GM06990 (cell line): Measurements from ENCODE around the gene VCPKMT.

Source experiments
- DNase-seq: peaks from one replicate; pipeline ENCODE4 v3.0.0-alpha.2; 2011; ENCODE audit not compliant: insufficient read length; ENCODE audit errors: extremely low read depth
- H3K27me3 ChIP-seq: replicated peaks from 2 replicates; pipeline ENCODE4 v1.6.0; 2011; ENCODE audit warnings: low read length; ENCODE audit not compliant: control insufficient read depth, insufficient read depth
- H3K36me3 ChIP-seq: 2 replicates; pipeline ENCODE4 v1.5.1; 2011; ENCODE audit warnings: low read length; ENCODE audit not compliant: control insufficient read depth, insufficient read depth
- H3K4me3 ChIP-seq: replicated peaks from 2 replicates; pipeline ENCODE4 v1.5.1; 2011; ENCODE audit warnings: low read depth, mild to moderate bottlenecking, control low read depth, low read length
- TF ChIP-seq, protein P1 (sequence below): IDR thresholded peaks from 2 replicates; pipeline ENCODE4 v1.5.1; 2011; ENCODE audit warnings: low read length, control low read depth, mild to moderate bottlenecking, inconsistent platforms; ENCODE audit not compliant: insufficient read depth, poor library complexity, severe bottlenecking

Gene VCPKMT

GRCh38 chr14:50092006-50092555 lies 24.3 kb downstream of the VCPKMT start:
- TF ChIP-seq, protein P1, sequence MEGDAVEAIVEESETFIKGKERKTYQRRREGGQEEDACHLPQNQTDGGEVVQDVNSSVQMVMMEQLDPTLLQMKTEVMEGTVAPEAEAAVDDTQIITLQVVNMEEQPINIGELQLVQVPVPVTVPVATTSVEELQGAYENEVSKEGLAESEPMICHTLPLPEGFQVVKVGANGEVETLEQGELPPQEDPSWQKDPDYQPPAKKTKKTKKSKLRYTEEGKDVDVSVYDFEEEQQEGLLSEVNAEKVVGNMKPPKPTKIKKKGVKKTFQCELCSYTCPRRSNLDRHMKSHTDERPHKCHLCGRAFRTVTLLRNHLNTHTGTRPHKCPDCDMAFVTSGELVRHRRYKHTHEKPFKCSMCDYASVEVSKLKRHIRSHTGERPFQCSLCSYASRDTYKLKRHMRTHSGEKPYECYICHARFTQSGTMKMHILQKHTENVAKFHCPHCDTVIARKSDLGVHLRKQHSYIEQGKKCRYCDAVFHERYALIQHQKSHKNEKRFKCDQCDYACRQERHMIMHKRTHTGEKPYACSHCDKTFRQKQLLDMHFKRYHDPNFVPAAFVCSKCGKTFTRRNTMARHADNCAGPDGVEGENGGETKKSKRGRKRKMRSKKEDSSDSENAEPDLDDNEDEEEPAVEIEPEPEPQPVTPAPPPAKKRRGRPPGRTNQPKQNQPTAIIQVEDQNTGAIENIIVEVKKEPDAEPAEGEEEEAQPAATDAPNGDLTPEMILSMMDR: no peak
- Histone ChIP-seq H3K36me3 (no peaks in the 10 kb centered on the region; the same call in 1 of the 2 replicates), H3K27me3 (no peaks in the 10 kb centered on the region), H3K4me3 (no peak overlapping the region)
- no peak for DNase-seq

DNA sequence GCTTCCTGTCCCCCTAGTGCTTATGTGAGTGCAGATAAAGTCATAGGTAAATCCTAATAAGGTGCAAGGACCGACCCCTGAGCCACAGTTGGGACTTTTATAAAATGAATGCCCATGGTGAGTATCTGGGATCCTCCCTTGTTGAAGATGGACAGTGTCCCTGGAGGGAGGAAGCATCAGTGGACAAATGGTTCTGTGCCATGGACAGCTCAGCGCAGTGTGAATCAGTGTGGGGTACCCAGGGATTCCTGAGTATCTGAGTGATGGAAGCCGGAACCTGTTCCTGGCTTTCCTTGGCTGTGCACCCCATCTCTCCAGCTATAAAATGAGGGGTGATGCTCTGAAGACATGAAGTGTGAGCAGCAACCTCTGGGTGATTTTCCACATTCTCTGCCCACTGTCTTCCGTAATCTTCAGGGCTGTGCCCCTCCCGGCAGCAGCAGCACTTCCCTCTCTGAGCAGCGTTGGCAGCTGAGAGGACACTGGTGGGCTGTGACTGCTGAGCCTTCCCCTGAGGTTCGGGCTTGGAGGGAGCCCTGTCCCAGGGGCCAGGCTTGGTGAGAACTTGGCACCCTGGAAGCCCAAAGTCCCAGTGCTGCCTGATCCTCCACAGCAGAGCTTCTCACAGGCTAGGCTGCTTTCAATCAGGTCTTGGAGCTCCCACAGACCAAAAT lies 25.0 kb downstream of the VCPKMT start:
- Histone ChIP-seq H3K36me3 (no peaks in the 10 kb centered on the region; the same call in 1 of the 2 replicates), H3K27me3 (no peaks in the 10 kb centered on the region), H3K4me3 (no peak overlapping the region)
- TF ChIP-seq, protein P1: no peak
- DNase-seq: no peak

GRCh38 chr14:50089208-50089607 lies 27.2 kb downstream of the VCPKMT start:
- no peaks in the 10 kb centered on the region; the same call in 1 of the 2 replicates for H3K36me3 ChIP-seq
- TF ChIP-seq, protein P1: no peak
- H3K27me3 ChIP-seq: no peaks in the 10 kb centered on the region
- no peak overlapping the region for H3K4me3 ChIP-seq
- DNase-seq: no peak

DNA sequence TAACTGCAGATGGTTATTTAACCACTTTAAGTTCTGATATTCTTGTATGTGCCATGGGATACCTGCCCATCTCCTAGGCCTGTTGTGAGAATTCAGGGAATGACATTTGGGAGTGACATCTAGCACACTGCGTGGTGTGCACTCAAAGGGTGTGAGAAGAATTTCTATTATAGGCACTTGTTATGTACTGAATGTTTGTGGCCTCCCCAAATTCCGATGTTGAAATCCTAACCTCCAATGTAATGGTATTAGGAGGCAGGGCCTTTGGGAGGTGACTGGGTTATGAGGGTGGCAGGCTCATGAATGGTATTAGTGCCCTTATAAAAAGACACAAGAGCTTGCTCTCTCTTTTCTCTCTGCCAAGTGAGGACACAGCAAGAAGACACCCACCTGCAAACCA lies 27.6 kb downstream of the VCPKMT start:
- no peak for DNase-seq
- Histone ChIP-seq H3K4me3 (no peak overlapping the region), H3K36me3 (no peaks in the 10 kb centered on the region; the same call in 1 of the 2 replicates), H3K27me3 (no peaks in the 10 kb centered on the region)
- TF ChIP-seq, protein P1: no peak

- TF ChIP-seq, protein P1: no peak
- no peak for DNase-seq
Observed at GRCh38 chr14:50088117-50088515, 28.3 kb downstream of the VCPKMT start.

More at GRCh38 chr14:50088117-50088515, 28.3 kb downstream of the VCPKMT start:
- no peaks in the 10 kb centered on the region for H3K27me3 ChIP-seq
- H3K36me3 ChIP-seq: no peaks in the 10 kb centered on the region; the same call in 1 of the 2 replicates
- no peak overlapping the region for H3K4me3 ChIP-seq
